H9 (cell line): ENCODE measurements around the gene BSG. TPM values are rescaled to one million over a fixed set of nuclear protein-coding genes. Genes with fewer than 3 reads are reported as not detected.

Experiments
- DNase-seq: peaks from one replicate; pipeline ENCODE4 v3.0.0-alpha.2; 2017
- H2AFZ ChIP-seq: one replicate; pipeline ENCODE4 v1.6.1; 2013; ENCODE audit warnings: mild to moderate bottlenecking, low read length, control low read depth, moderate library complexity
- H2AK5ac ChIP-seq: 2 replicates; pipeline ENCODE4 v1.6.1; 2013; ENCODE audit warnings: low read length, control low read depth, mixed read lengths; ENCODE audit not compliant: insufficient read length
- H2BK120ac ChIP-seq: one replicate; pipeline ENCODE4 v1.6.1; 2013; ENCODE audit warnings: low read depth, mild to moderate bottlenecking, low read length, control low read depth, inconsistent platforms; ENCODE audit not compliant: poor library complexity, severe bottlenecking
- H2BK12ac ChIP-seq: 2 replicates; pipeline ENCODE4 v1.6.1; 2013; ENCODE audit warnings: low read length, control low read depth, mixed read lengths, low read depth; ENCODE audit not compliant: insufficient read length
- H2BK15ac ChIP-seq: 2 replicates; pipeline ENCODE4 v1.6.1; 2013; ENCODE audit warnings: low read depth, low read length, control low read depth
- H2BK20ac ChIP-seq: one replicate; pipeline ENCODE4 v1.6.1; 2013; ENCODE audit warnings: low read depth, mild to moderate bottlenecking, low read length, control low read depth, inconsistent platforms; ENCODE audit not compliant: poor library complexity, severe bottlenecking
- H2BK5ac ChIP-seq: 2 replicates; pipeline ENCODE4 v1.6.1; 2013; ENCODE audit warnings: low read length, control low read depth, mixed read lengths; ENCODE audit not compliant: insufficient read length
- H3K14ac ChIP-seq: 2 replicates; pipeline ENCODE4 v1.6.1; 2013; ENCODE audit warnings: low read length, control low read depth; ENCODE audit not compliant: insufficient read depth
- H3K18ac ChIP-seq: 2 replicates; pipeline ENCODE4 v1.6.1; 2013; ENCODE audit warnings: low read depth, mild to moderate bottlenecking, mixed read lengths, low read length, control low read depth; ENCODE audit not compliant: insufficient read length
- H3K23ac ChIP-seq: 2 replicates; pipeline ENCODE4 v1.6.1; 2013; ENCODE audit warnings: low read length, control low read depth, mixed read lengths, low read depth; ENCODE audit not compliant: insufficient read length
- H3K23me2 ChIP-seq: 2 replicates; pipeline ENCODE4 v1.6.1; 2013; ENCODE audit warnings: low read depth, mild to moderate bottlenecking, mixed read lengths, low read length, control low read depth; ENCODE audit not compliant: insufficient read length, poor library complexity, severe bottlenecking
- H3K27ac ChIP-seq: 2 replicates; pipeline ENCODE4 v1.5.1; 2013; ENCODE audit warnings: low read length, control low read depth, mixed read lengths, low read depth; ENCODE audit not compliant: insufficient read length
- H3K27me3 ChIP-seq: 2 replicates; pipeline ENCODE4 v1.6.1; 2013; ENCODE audit warnings: low read length, control low read depth, inconsistent platforms; ENCODE audit not compliant: insufficient read depth
- H3K4ac ChIP-seq: 2 replicates; pipeline ENCODE4 v1.6.1; 2013; ENCODE audit warnings: low read depth, mild to moderate bottlenecking, control low read depth, inconsistent platforms, low read length, moderate library complexity
- H3K4me1 ChIP-seq: 2 replicates; pipeline ENCODE4 v1.6.1; 2013; ENCODE audit warnings: low read length, control low read depth, inconsistent platforms; ENCODE audit not compliant: insufficient read depth
- H3K4me2 ChIP-seq: 2 replicates; pipeline ENCODE4 v1.6.1; 2013; ENCODE audit warnings: low read length, control low read depth, mixed read lengths; ENCODE audit not compliant: insufficient read length, insufficient read depth
- H3K56ac ChIP-seq: 2 replicates; pipeline ENCODE4 v1.6.1; 2013; ENCODE audit warnings: low read depth, mild to moderate bottlenecking, mixed read lengths, low read length, control low read depth; ENCODE audit not compliant: insufficient read length
- H3K79me1 ChIP-seq: 2 replicates; pipeline ENCODE4 v1.6.1; 2013; ENCODE audit warnings: low read depth, mild to moderate bottlenecking, moderate library complexity, low read length, control low read depth, inconsistent platforms; ENCODE audit not compliant: insufficient read depth, poor library complexity, severe bottlenecking
- H3K79me2 ChIP-seq: 2 replicates; pipeline ENCODE4 v1.6.1; 2013; ENCODE audit warnings: low read length, control low read depth, inconsistent platforms; ENCODE audit not compliant: insufficient read depth
- H3K9ac ChIP-seq: 2 replicates; pipeline ENCODE4 v1.6.1; 2013; ENCODE audit warnings: low read length, control low read depth, mixed read lengths; ENCODE audit not compliant: insufficient read length; ENCODE audit errors: extremely low read depth
- H3K9me3 ChIP-seq: one replicate; pipeline ENCODE4 v1.6.1; 2013; ENCODE audit warnings: low read depth, low read length, inconsistent platforms; ENCODE audit not compliant: control insufficient read depth
- H3T11ph ChIP-seq: one replicate; pipeline ENCODE4 v1.6.1; 2013; ENCODE audit warnings: mild to moderate bottlenecking, low read length, control low read depth, inconsistent platforms
- H4K20me1 ChIP-seq: one replicate; pipeline ENCODE4 v1.6.1; 2013; ENCODE audit not compliant: control insufficient read depth, insufficient read length, insufficient read depth
- H4K5ac ChIP-seq: 2 replicates; pipeline ENCODE4 v1.6.1; 2013; ENCODE audit warnings: low read depth, mild to moderate bottlenecking, mixed read lengths, low read length, control low read depth; ENCODE audit not compliant: insufficient read length
- H4K8ac ChIP-seq: replicated peaks from 2 replicates; pipeline ENCODE4 v1.6.1; 2013; ENCODE audit warnings: low read length, control low read depth, mixed read lengths, low read depth; ENCODE audit not compliant: insufficient read length
- H4K91ac ChIP-seq: 2 replicates; pipeline ENCODE4 v1.6.1; 2013; ENCODE audit warnings: low read depth, mild to moderate bottlenecking, moderate library complexity, mixed read lengths, low read length, control low read depth; ENCODE audit not compliant: insufficient read length
- H3K27ac Mint-ChIP-seq, 3 experiments: 2 replicates in 2 of 3; 3 replicates in 1 of 3; pipeline ENCODE4 v1.8.0; 2020 to 2021; ENCODE audit warnings: mixed read lengths in 3 of 3, mild to moderate bottlenecking in 1 of 3, moderate library complexity in 1 of 3
- H3K27me3 Mint-ChIP-seq: 2 replicates; pipeline ENCODE4 v1.8.0; 2021; ENCODE audit warnings: low read depth, mild to moderate bottlenecking, moderate library complexity, mixed read lengths
- H3K36me3 Mint-ChIP-seq, 3 experiments: 2 replicates in 2 of 3; 3 replicates in 1 of 3; pipeline ENCODE4 v1.8.0; 2020 to 2021; ENCODE audit warnings: low read depth in 3 of 3, mixed read lengths in 3 of 3; ENCODE audit not compliant: insufficient read depth in 1 of 3
- H3K4me1 Mint-ChIP-seq, 2 experiments: 2 replicates each; pipeline ENCODE4 v1.8.0; 2020; ENCODE audit warnings: mixed read lengths in 2 of 2
- H3K4me3 Mint-ChIP-seq, 2 experiments: 2 replicates in 1 of 2; 3 replicates in 1 of 2; pipeline ENCODE4 v1.8.0; 2020 to 2021; ENCODE audit warnings: mild to moderate bottlenecking in 2 of 2, mixed read lengths in 2 of 2, moderate library complexity in 1 of 2
- H3K9me3 Mint-ChIP-seq, 2 experiments: 2 replicates in 1 of 2; 3 replicates in 1 of 2; pipeline ENCODE4 v1.8.0; 2020; ENCODE audit warnings: mild to moderate bottlenecking in 2 of 2, mixed read lengths in 2 of 2, moderate library complexity in 1 of 2
- CTCF ChIP-seq: fragments of 200-600 bp; sonication (generic); conservative IDR thresholded peaks from 3 replicates; pipeline ENCODE4 v1.8.0; 2021; ENCODE audit warnings: antibody characterized with exemption, mild to moderate bottlenecking
- WGBS: extraction: QIAGEN DNeasy Blood & Tissue Kit; methylation state at CpG from one replicate; pipeline ENCODE4 v1.1.7; 2013; ENCODE audit warnings: missing lambda C conversion rate, low lambda C conversion rate, mixed read lengths; ENCODE audit not compliant: insufficient read length; ENCODE audit errors: extremely low coverage; 5-methylcytosine and 5-hydroxymethylcytosine counted together
- total RNA-seq: library from RNA; stranded (reverse); gene quantifications from 2 replicates; pipeline ENCODE4 v1.2.1, GENCODE V29; 2021

The BSG gene
- total RNA-seq, 1 experiment from 2014 or later, result 715 TPM

DNA sequence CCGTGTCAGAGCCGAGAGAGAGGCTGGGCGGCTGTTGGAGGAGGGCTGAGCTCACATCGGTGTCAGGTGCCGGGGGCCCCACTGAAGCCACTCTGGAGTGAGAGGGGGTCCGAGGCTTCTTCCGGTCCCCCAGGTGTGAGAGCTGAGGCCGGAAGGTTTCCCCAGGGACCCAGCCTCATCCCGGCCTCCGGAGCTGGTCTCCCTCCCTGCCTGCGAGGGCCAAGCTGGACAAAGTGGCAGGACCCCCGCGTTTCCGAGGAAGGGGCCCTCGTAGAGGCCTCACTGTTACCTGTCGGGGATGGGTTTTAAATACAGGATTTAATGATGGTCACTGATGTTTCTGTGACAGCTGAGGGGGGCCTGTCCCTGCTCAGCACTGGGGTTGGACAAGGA is 23.9 kb downstream of the BSG start:
- Mint-ChIP-seq H3K4me3 (no peak overlapping the region), H3K27ac (no peak overlapping the region)
- no peaks in the 10 kb centered on the region for H3K79me2 ChIP-seq

More for the DNA sequence above, 23.9 kb downstream of the BSG start:
- H3K36me3 Mint-ChIP-seq, result no peaks in the 10 kb centered on the region
- H4K91ac ChIP-seq, result no peak overlapping the region
- peaks cover 9 to 12% of the 10 kb centered on the region in 2 experiments for H3K9me3 Mint-ChIP-seq
- no peak overlapping the region for H4K5ac ChIP-seq
- TF ChIP-seq CTCF, result no peak
- H4K20me1 ChIP-seq, result peaks cover 3% of the 10 kb centered on the region
- H3K4ac ChIP-seq, result no peak overlapping the region
- H2BK5ac ChIP-seq, result no peak overlapping the region
- 0 out of 4 replicates have a peak, but pooled peaks cover 0 to 2% of the 10 kb centered on the region in 2 experiments for H3K4me1 Mint-ChIP-seq
- no peaks in the 10 kb centered on the region for H3K79me1 ChIP-seq
- no peak overlapping the region for H3K4me2 ChIP-seq
- no peak overlapping the region for H2AFZ ChIP-seq
- H3K23ac ChIP-seq, result no peak overlapping the region
- no peak overlapping the region for H2AK5ac ChIP-seq
- no peak overlapping the region for H3K18ac ChIP-seq
- no peak overlapping the region for H3K9ac ChIP-seq
- H3K14ac ChIP-seq, result no peak overlapping the region
- no peak overlapping the region for H2BK120ac ChIP-seq
- H4K8ac ChIP-seq, result no peak overlapping the region
- H3K27ac ChIP-seq, result no peak overlapping the region
- no peak overlapping the region for H2BK20ac ChIP-seq
- H3K27me3 ChIP-seq, result peaks cover 1% of the 10 kb centered on the region; the same call in 1 of the 2 replicates
- H3K56ac ChIP-seq, result no peak overlapping the region
- no peak overlapping the region for H3T11ph ChIP-seq
- H3K9me3 ChIP-seq, result peaks cover 3% of the 10 kb centered on the region
- no peak overlapping the region for H2BK12ac ChIP-seq
- no peaks in the 10 kb centered on the region for H3K4me1 ChIP-seq
- H3K27me3 Mint-ChIP-seq, result peaks cover 35% of the 10 kb centered on the region
- DNase-seq, result no peak
- H2BK15ac ChIP-seq, result no peak overlapping the region
- no CpG with 5 or more reads among the region's 16 CpGs for WGBS
- no peaks in the 10 kb centered on the region for H3K23me2 ChIP-seq
